Activated CD4-positive, alpha-beta memory T cell treated with anti-CD3 and anti-CD28 coated beads for 36 hours (primary cell): ENCODE results near the gene FARS2. TPM values are rescaled to one million over a fixed set of nuclear protein-coding genes. Genes with fewer than 3 reads are reported as not detected.

Experiments
- CTCF ChIA-PET: fragments of 350-600 bp; sonication (Branson Sonifier 250); formaldehyde crosslinking; loops from one replicate; lab custom pipeline; 2021; ENCODE audit warnings: antibody characterized with exemption, inconsistent platforms; lab: Charles Lee
- POLR2A ChIA-PET: fragments of 350-600 bp; sonication (Branson Sonifier 250); formaldehyde crosslinking; loops from one replicate; lab custom pipeline; 2021; ENCODE audit warnings: antibody characterized with exemption; lab: Charles Lee
- DNase-seq: peaks from one replicate; pipeline ENCODE4 v3.0.0-alpha.2; 2020
- H3K27ac Mint-ChIP-seq: one replicate; pipeline ENCODE4 v1.8.0; 2021; ENCODE audit warnings: mixed read lengths
- H3K27me3 Mint-ChIP-seq: one replicate; pipeline ENCODE4 v1.8.0; 2021; ENCODE audit warnings: mixed read lengths
- H3K36me3 Mint-ChIP-seq: one replicate; pipeline ENCODE4 v1.8.0; 2021; ENCODE audit warnings: mixed read lengths
- H3K4me1 Mint-ChIP-seq: one replicate; pipeline ENCODE4 v1.8.0; 2021; ENCODE audit warnings: low read depth, mixed read lengths
- H3K4me3 Mint-ChIP-seq: one replicate; pipeline ENCODE4 v1.8.0; 2021; ENCODE audit warnings: mild to moderate bottlenecking, mixed read lengths
- H3K9me3 Mint-ChIP-seq: one replicate; pipeline ENCODE4 v1.8.0; 2021; ENCODE audit warnings: mixed read lengths
- intact Hi-C: fragments of 100-400 bp; cut with micrococcal nuclease; formaldehyde crosslinking; loops from one replicate; pipeline ENCODE4 v1.15.1; 2023
- total RNA-seq, 2 experiments: library from RNA; stranded (reverse); gene quantifications; one replicate each; pipeline ENCODE4 v1.2.3, GENCODE V29; 2021

The FARS2 gene
- total RNA-seq, 2 experiments from 2014 or later: 22.7 to 23.7 TPM

- CTCF ChIA-PET: interaction anchor here (0.7 kb wide), 1 partner anchor 915 kb away, joined by 4 read pairs; no protein-coding TSS in a partner anchor
- no peaks in the 10 kb centered on the region for H3K9me3 Mint-ChIP-seq
- intact Hi-C loops: no loop called here
- no peak overlapping the region for H3K27ac Mint-ChIP-seq
- H3K4me3 Mint-ChIP-seq: no peak overlapping the region
- DNase-seq: no peak
- H3K4me1 Mint-ChIP-seq: peaks cover 20% of the 10 kb centered on the region
- POLR2A ChIA-PET: no interaction called here
- no peaks in the 10 kb centered on the region for H3K36me3 Mint-ChIP-seq
- H3K27me3 Mint-ChIP-seq: no peaks in the 10 kb centered on the region
These were observed 443.9 kb downstream of the FARS2 start for GRCh38 chr6:5705252-5705651.

GRCh38 chr6:5706124-5707033 lies 445.1 kb downstream of the FARS2 start:
- POLR2A ChIA-PET: no interaction called here

GRCh38 chr6:5707281-5708045 lies 446.1 kb downstream of the FARS2 start:
- H3K36me3 Mint-ChIP-seq: no peaks in the 10 kb centered on the region
- no peaks in the 10 kb centered on the region for H3K27me3 Mint-ChIP-seq
- POLR2A ChIA-PET: no interaction called here
- intact Hi-C loops: no loop called here
- DNase-seq: no peak
- no peaks in the 10 kb centered on the region for H3K9me3 Mint-ChIP-seq
- CTCF ChIA-PET: interaction anchor here (0.8 kb wide), 1 partner anchor 62 kb away, joined by 3 read pairs; no protein-coding TSS in a partner anchor
- H3K4me1 Mint-ChIP-seq: peaks cover 20% of the 10 kb centered on the region
- H3K27ac Mint-ChIP-seq: no peak overlapping the region
- H3K4me3 Mint-ChIP-seq: no peak overlapping the region

More at GRCh38 chr6:5706124-5707033, 445.1 kb downstream of the FARS2 start:
- peak; percentile 17 for DNase-seq
- peaks cover 20% of the 10 kb centered on the region for H3K4me1 Mint-ChIP-seq
- CTCF ChIA-PET: interaction anchor here (0.7 to 0.8 kb wide), 2 partner anchors 61 to 916 kb away, joined by 3 to 4 read pairs; no protein-coding TSS in a partner anchor
- no peaks in the 10 kb centered on the region for H3K9me3 Mint-ChIP-seq
- no peak overlapping the region for H3K27ac Mint-ChIP-seq
- no peaks in the 10 kb centered on the region for H3K27me3 Mint-ChIP-seq
- H3K4me3 Mint-ChIP-seq: no peak overlapping the region
- intact Hi-C loops: no loop called here
- no peaks in the 10 kb centered on the region for H3K36me3 Mint-ChIP-seq

- DNase-seq: no peak
- intact Hi-C loops: no loop called here
- ChIA-PET POLR2A (no interaction called here), CTCF (no interaction called here)
- Mint-ChIP-seq H3K4me1 (peaks cover 15% of the 10 kb centered on the region), H3K4me3 (no peak overlapping the region), H3K27me3 (no peaks in the 10 kb centered on the region), H3K9me3 (peaks cover 6% of the 10 kb centered on the region), H3K36me3 (peaks cover 4% of the 10 kb centered on the region), H3K27ac (no peak overlapping the region)
These were observed 449.2 kb downstream of the FARS2 start for GRCh38 chr6:5710516-5710915.

GRCh38 chr6:5710936-5711335 lies 449.6 kb downstream of the FARS2 start:
- ChIA-PET CTCF (no interaction called here), POLR2A (no interaction called here)
- no peaks in the 10 kb centered on the region for H3K27me3 Mint-ChIP-seq
- DNase-seq: no peak
- no peak overlapping the region for H3K4me3 Mint-ChIP-seq
- intact Hi-C loops: no loop called here
- no peak overlapping the region for H3K27ac Mint-ChIP-seq
- peaks cover 10% of the 10 kb centered on the region for H3K9me3 Mint-ChIP-seq
- peaks cover 11% of the 10 kb centered on the region for H3K4me1 Mint-ChIP-seq
- peaks cover 6% of the 10 kb centered on the region for H3K36me3 Mint-ChIP-seq

- ChIA-PET CTCF (no interaction called here), POLR2A (no interaction called here)
- H3K4me1 Mint-ChIP-seq: no peaks in the 10 kb centered on the region
- peaks cover 17% of the 10 kb centered on the region for H3K36me3 Mint-ChIP-seq
- DNase-seq: no peak
- intact Hi-C loops: no loop called here
- no peaks in the 10 kb centered on the region for H3K27me3 Mint-ChIP-seq
- no peak overlapping the region for H3K27ac Mint-ChIP-seq
- H3K4me3 Mint-ChIP-seq: no peak overlapping the region
- H3K9me3 Mint-ChIP-seq: peaks cover 24% of the 10 kb centered on the region
These were observed 451.3 kb downstream of the FARS2 start for GRCh38 chr6:5712349-5713215.

- Mint-ChIP-seq H3K4me1 (no peaks in the 10 kb centered on the region), H3K36me3 (peaks cover 17% of the 10 kb centered on the region), H3K4me3 (no peak overlapping the region), H3K27me3 (no peaks in the 10 kb centered on the region), H3K9me3 (peaks cover 24% of the 10 kb centered on the region), H3K27ac (no peak overlapping the region)
- ChIA-PET CTCF (no interaction called here), POLR2A (no interaction called here)
- intact Hi-C loops: no loop called here
- DNase-seq: no peak
These were observed 452.2 kb downstream of the FARS2 start for GRCh38 chr6:5713519-5713918.

GRCh38 chr6:5718231-5718947 lies 457.1 kb downstream of the FARS2 start:
- ChIA-PET CTCF (no interaction called here), POLR2A (no interaction called here)
- H3K27me3 Mint-ChIP-seq: no peaks in the 10 kb centered on the region
- no peak overlapping the region for H3K27ac Mint-ChIP-seq
- intact Hi-C loops: no loop called here
- peaks cover 24% of the 10 kb centered on the region for H3K9me3 Mint-ChIP-seq
- DNase-seq: no peak
- no peaks in the 10 kb centered on the region for H3K4me1 Mint-ChIP-seq
- peaks cover 17% of the 10 kb centered on the region for H3K36me3 Mint-ChIP-seq
- H3K4me3 Mint-ChIP-seq: no peak overlapping the region

- ChIA-PET CTCF (no interaction called here), POLR2A (no interaction called here)
- no peak overlapping the region for H3K4me3 Mint-ChIP-seq
- intact Hi-C loops: no loop called here
- no peak overlapping the region for H3K27ac Mint-ChIP-seq
- DNase-seq: no peak
- H3K9me3 Mint-ChIP-seq: no peaks in the 10 kb centered on the region
- no peaks in the 10 kb centered on the region for H3K4me1 Mint-ChIP-seq
- no peaks in the 10 kb centered on the region for H3K27me3 Mint-ChIP-seq
- no peaks in the 10 kb centered on the region for H3K36me3 Mint-ChIP-seq
These were observed 462.8 kb downstream of the FARS2 start for GRCh38 chr6:5723841-5724691.

GRCh38 chr6:5724911-5725310 lies 463.6 kb downstream of the FARS2 start:
- Mint-ChIP-seq H3K4me3 (no peak overlapping the region), H3K4me1 (no peaks in the 10 kb centered on the region), H3K27me3 (no peaks in the 10 kb centered on the region), H3K9me3 (no peaks in the 10 kb centered on the region), H3K36me3 (no peaks in the 10 kb centered on the region), H3K27ac (no peak overlapping the region)
- POLR2A ChIA-PET: no interaction called here
- intact Hi-C loops: no loop called here
- no peak for DNase-seq
- CTCF ChIA-PET: no interaction called here
